Prostate gland (tissue), 2 donors: ENCODE results near the gene THRSP. TPM values are rescaled to one million over a fixed set of nuclear protein-coding genes. Genes with fewer than 3 reads are reported as not detected.
"Not testable (repeated sequence)": the region's sequence is repeated elsewhere in the genome, so short reads cannot be mapped to it uniquely, and the experiment has no call there.

Source experiments
- DNase-seq: peaks from one replicate; pipeline ENCODE4 v3.0.0-alpha.2; 2019; ENCODE audit warnings: low spot score
- H3K27ac ChIP-seq, 2 donors: fragments of 200-600 bp; sonication (generic); 2 replicates each; pipeline ENCODE4 v1.5.1; 2017 to 2019
- H3K27me3 ChIP-seq: fragments of 200-600 bp; sonication (generic); replicated peaks from 2 replicates; pipeline ENCODE4 v1.5.1; 2019; ENCODE audit not compliant: insufficient read depth
- H3K36me3 ChIP-seq, 2 donors: fragments of 200-600 bp; sonication (generic); 1 replicate in 1 of 2; 2 replicates in 1 of 2; pipeline versions ENCODE4 v1.5.1 to v1.8.1; 2017 to 2019
- H3K4me1 ChIP-seq: fragments of 200-600 bp; sonication (generic); replicated peaks from 2 replicates; pipeline ENCODE4 v1.5.1; 2019
- H3K4me3 ChIP-seq, 2 donors: fragments of 200-600 bp; sonication (generic); 2 replicates each; pipeline ENCODE4 v1.5.1; 2017 to 2019
- H3K9me3 ChIP-seq: fragments of 200-600 bp; sonication (generic); 2 replicates; pipeline ENCODE4 v1.5.1; 2017
- POLR2A ChIP-seq: fragments of 450-650 bp; IDR thresholded peaks from one replicate; pipeline ENCODE4 v1.6.1; 2016; ENCODE audit warnings: antibody characterized with exemption, mild to moderate bottlenecking
- POLR2AphosphoS5 ChIP-seq: sonication (generic); formaldehyde crosslinking; IDR thresholded peaks from one replicate; pipeline ENCODE4 v1.6.1; 2017; ENCODE audit warnings: antibody characterized with exemption
- WGBS: methylation state at CpG from one replicate; pipeline ENCODE4 v1.1.5; 2018; 5-methylcytosine and 5-hydroxymethylcytosine counted together
- intact Hi-C: fragments of 100-400 bp; cut with DNase I; formaldehyde crosslinking; loops from one replicate; pipeline ENCODE4 v1.14.2; 2022
- total RNA-seq, 2 donors: library from RNA; depleted of rRNA; stranded (reverse); fragments of >200 nt; gene quantifications; one replicate each; pipeline ENCODE4 v1.1.0, GENCODE V29; 2016
- TF ChIP-seq, protein P1 (sequence below), 4 experiments: fragments of 200-600 bp in 2 of 4; fragments of 450-650 bp in 2 of 4; sonication (generic) in 2 of 4; IDR thresholded peaks; 1 replicate in 3 of 4; 2 replicates in 1 of 4; pipeline ENCODE4 v1.5.1; 2016 to 2019; ENCODE audit warnings: antibody characterized with exemption in 4 of 4, mild to moderate bottlenecking in 2 of 4, moderate library complexity in 2 of 4

The THRSP gene
- total RNA-seq, 2 donors from 2014 or later, result not detected

GRCh38 chr11:78070621-78071020 lies 7.0 kb downstream of the THRSP start:
- Histone ChIP-seq H3K9me3 (no peaks in the 10 kb centered on the region), H3K4me3 (no peak overlapping the region), H3K27ac (no peak overlapping the region), H3K36me3 (peaks cover 0 to 3% of the 10 kb centered on the region in 2 donors), H3K4me1 (no peaks in the 10 kb centered on the region), H3K27me3 (no peaks in the 10 kb centered on the region)
- intact Hi-C loops, result no loop called here
- TF ChIP-seq POLR2AphosphoS5 (no peak), POLR2A (no peak)
- TF ChIP-seq, protein P1, sequence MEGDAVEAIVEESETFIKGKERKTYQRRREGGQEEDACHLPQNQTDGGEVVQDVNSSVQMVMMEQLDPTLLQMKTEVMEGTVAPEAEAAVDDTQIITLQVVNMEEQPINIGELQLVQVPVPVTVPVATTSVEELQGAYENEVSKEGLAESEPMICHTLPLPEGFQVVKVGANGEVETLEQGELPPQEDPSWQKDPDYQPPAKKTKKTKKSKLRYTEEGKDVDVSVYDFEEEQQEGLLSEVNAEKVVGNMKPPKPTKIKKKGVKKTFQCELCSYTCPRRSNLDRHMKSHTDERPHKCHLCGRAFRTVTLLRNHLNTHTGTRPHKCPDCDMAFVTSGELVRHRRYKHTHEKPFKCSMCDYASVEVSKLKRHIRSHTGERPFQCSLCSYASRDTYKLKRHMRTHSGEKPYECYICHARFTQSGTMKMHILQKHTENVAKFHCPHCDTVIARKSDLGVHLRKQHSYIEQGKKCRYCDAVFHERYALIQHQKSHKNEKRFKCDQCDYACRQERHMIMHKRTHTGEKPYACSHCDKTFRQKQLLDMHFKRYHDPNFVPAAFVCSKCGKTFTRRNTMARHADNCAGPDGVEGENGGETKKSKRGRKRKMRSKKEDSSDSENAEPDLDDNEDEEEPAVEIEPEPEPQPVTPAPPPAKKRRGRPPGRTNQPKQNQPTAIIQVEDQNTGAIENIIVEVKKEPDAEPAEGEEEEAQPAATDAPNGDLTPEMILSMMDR (IDR thresholded peaks at IDR 0.05), result no peak
- WGBS, result 85% methylated on average over 2 of the region's 2 CpGs
- no peak for DNase-seq

DNA sequence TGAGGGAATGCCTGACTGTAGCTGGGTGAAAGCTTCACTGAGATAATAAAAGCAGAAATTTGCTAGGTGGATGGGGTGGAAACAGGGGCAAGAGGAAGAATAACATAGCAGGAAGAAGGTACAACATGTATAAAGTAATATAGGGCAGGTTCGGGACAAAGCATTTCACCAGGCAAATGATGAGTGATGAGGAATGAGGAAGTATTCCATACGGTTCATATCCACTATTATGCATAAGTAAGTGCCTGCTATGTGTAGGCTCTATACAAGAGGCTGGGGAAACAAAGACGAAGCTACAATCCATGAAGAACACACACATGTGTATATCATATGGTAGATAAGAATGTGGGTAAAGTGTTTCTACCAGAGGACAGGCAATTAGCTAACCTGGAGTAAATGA lies 8.1 kb downstream of the THRSP start:
- H3K27ac ChIP-seq, result no peak overlapping the region
- H3K4me3 ChIP-seq, result no peak overlapping the region
- peaks cover 0 to 3% of the 10 kb centered on the region in 2 donors for H3K36me3 ChIP-seq
- DNase-seq, result no peak
- TF ChIP-seq POLR2A (no peak), POLR2AphosphoS5 (no peak)
- TF ChIP-seq, protein P1 (IDR thresholded peaks at IDR 0.05), result no peak
- no peaks in the 10 kb centered on the region for H3K9me3 ChIP-seq
- H3K4me1 ChIP-seq, result no peaks in the 10 kb centered on the region
- 87% methylated on average over 3 of the region's 3 CpGs for WGBS
- H3K27me3 ChIP-seq, result no peaks in the 10 kb centered on the region
- intact Hi-C loops, result no loop called here

GRCh38 chr11:78072455-78072854 lies 8.8 kb downstream of the THRSP start:
- TF ChIP-seq, protein P1 (IDR thresholded peaks at IDR 0.05), result no peak
- TF ChIP-seq POLR2A, result no peak
- TF ChIP-seq POLR2AphosphoS5, result no peak
- WGBS, result 96% methylated on average over 4 of the region's 4 CpGs
- H3K36me3 ChIP-seq, result peaks cover 0 to 3% of the 10 kb centered on the region in 2 donors

GRCh38 chr11:78074756-78075155 lies 11.1 kb downstream of the THRSP start:
- H3K27me3 ChIP-seq, result no peaks in the 10 kb centered on the region
- no peak for DNase-seq
- 61% methylated on average over 6 of the region's 6 CpGs for WGBS
- H3K9me3 ChIP-seq, result no peaks in the 10 kb centered on the region
- peaks cover 0 to 3% of the 10 kb centered on the region in 2 donors for H3K36me3 ChIP-seq
- H3K27ac ChIP-seq, result no peak overlapping the region
- H3K4me3 ChIP-seq, result no peak overlapping the region
- TF ChIP-seq POLR2A, result no peak
- TF ChIP-seq, protein P1 (IDR thresholded peaks at IDR 0.05), result no peak
- TF ChIP-seq POLR2AphosphoS5, result no peak
- peaks cover 12% of the 10 kb centered on the region for H3K4me1 ChIP-seq
- intact Hi-C loops, result no loop called here

More at GRCh38 chr11:78072455-78072854, 8.8 kb downstream of the THRSP start:
- Histone ChIP-seq H3K27ac (no peak overlapping the region), H3K4me3 (no peak overlapping the region), H3K9me3 (no peaks in the 10 kb centered on the region), H3K27me3 (no peaks in the 10 kb centered on the region), H3K4me1 (peaks cover 2% of the 10 kb centered on the region)
- intact Hi-C loops, result no loop called here
- DNase-seq, result no peak

DNA sequence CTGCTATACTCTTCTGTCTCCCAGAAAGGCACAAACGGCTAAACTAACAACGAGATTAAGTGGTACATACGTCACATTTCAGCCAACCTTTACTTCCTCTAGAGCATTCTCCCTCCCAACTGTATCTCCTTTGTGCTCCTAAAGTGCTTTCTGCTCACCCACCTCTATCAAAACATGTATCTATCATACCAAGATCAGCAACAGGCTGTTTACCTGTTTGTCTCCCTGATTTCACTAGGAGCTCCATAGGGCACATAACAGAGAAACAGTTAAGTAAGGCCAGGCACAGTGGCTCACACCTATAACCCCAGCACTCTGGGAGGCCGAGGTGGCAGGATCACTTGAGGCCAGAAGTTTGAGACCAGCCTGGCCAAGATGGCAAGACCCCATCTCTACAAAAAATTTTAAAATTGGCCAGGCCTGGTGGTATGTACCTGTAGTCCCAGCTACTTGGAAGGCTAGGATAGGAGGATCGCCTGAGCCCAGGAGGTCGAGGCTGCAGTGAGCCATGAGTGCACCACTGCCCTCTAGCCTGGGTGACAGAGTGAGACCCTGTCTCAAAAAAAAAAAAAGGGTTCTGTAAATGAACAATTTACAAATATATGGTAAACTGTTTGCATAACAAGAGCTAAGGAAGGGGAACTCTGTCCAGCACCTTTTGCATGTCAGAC lies 13.2 kb downstream of the THRSP start:
- intact Hi-C loops, result no loop called here
- no peaks in the 10 kb centered on the region for H3K9me3 ChIP-seq
- no peaks in the 10 kb centered on the region for H3K27me3 ChIP-seq
- no peak for TF ChIP-seq POLR2A
- TF ChIP-seq, protein P1 (IDR thresholded peaks at IDR 0.05), result no peak
- no peak for TF ChIP-seq POLR2AphosphoS5
- no peaks in the 10 kb centered on the region for H3K36me3 ChIP-seq
- DNase-seq, result no peak
- 83% methylated on average over 6 of the region's 6 CpGs for WGBS
- H3K27ac ChIP-seq, result no peak overlapping the region
- H3K4me1 ChIP-seq, result peaks cover 12% of the 10 kb centered on the region
- no peak overlapping the region for H3K4me3 ChIP-seq

- WGBS, result 65% methylated on average over 4 of the region's 4 CpGs
- H3K4me3 ChIP-seq, intact Hi-C loops, H3K9me3 ChIP-seq, H3K36me3 ChIP-seq, DNase-seq, H3K27me3 ChIP-seq, H3K27ac ChIP-seq: not testable (repeated sequence)
- H3K4me1 ChIP-seq, result peaks cover 12% of the 10 kb centered on the region
Measured at GRCh38 chr11:78077592-78077991, 13.9 kb downstream of the THRSP start.
